ENCODE results near the gene SRI. TPM values are rescaled to one million over a fixed set of nuclear protein-coding genes. Genes with fewer than 3 reads are reported as not detected.

SRI gene
- total RNA-seq, 2 donors from 2014 or later: 609 to 801 TPM

DNA sequence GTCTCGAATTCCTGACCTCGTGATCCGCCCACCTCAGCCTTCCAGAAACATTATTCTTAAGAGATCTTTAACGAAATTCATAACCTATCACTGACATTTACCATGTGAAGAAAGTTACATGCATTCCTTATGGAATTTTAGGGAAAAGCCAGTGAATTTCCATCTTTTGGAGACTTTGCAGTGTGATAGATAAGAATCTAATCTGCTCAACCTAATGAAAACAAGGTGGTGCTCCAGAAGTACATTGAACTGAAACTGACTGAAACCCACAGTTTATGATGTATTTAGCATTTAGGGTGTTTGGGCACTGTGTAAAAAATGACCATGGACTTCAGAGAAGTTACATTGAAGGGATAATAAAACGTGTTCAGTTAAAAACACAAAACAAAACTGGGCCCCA, 43.6 kb downstream of the SRI start:
- Histone ChIP-seq H3K4me3 (no peak overlapping the region), H3K36me3 (no peaks in the 10 kb centered on the region), H3K27ac (no peak overlapping the region), H3K27me3 (no peaks in the 10 kb centered on the region), H3K9me3 (no peaks in the 10 kb centered on the region), H3K4me1 (no peaks in the 10 kb centered on the region), H3K9ac (ENCODE audit: low read depth in 2 of 2, low read length in 2 of 2) (no peak overlapping the region)
- intact Hi-C loops (cut with DNase I): no loop called here
- TF ChIP-seq, protein P1, sequence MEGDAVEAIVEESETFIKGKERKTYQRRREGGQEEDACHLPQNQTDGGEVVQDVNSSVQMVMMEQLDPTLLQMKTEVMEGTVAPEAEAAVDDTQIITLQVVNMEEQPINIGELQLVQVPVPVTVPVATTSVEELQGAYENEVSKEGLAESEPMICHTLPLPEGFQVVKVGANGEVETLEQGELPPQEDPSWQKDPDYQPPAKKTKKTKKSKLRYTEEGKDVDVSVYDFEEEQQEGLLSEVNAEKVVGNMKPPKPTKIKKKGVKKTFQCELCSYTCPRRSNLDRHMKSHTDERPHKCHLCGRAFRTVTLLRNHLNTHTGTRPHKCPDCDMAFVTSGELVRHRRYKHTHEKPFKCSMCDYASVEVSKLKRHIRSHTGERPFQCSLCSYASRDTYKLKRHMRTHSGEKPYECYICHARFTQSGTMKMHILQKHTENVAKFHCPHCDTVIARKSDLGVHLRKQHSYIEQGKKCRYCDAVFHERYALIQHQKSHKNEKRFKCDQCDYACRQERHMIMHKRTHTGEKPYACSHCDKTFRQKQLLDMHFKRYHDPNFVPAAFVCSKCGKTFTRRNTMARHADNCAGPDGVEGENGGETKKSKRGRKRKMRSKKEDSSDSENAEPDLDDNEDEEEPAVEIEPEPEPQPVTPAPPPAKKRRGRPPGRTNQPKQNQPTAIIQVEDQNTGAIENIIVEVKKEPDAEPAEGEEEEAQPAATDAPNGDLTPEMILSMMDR (IDR thresholded peaks at IDR 0.05): no peak
- DNase-seq: no peak

DNA sequence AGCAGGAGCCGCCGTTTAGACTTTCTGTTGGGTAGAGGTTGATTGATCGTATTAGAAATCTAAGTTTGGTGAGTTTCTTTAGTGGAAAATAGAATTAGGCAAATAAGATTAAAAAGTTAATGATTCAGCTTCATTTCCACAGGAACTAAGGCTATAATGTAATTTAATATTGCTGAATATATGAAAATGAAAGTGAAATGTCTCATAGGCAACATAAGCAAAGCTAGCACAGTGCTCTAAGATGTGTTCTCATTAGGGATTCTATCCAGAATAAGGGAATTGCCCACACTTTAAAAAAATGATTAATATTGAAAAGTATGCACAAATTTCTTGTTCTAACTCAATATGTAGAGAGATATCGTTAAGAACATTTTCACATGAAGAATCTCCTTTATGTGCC, 47.0 kb downstream of the SRI start:
- H3K27me3 ChIP-seq: no peaks in the 10 kb centered on the region
- H3K4me1 ChIP-seq: no peaks in the 10 kb centered on the region
- H3K9ac ChIP-seq (ENCODE audit: low read depth in 2 of 2, low read length in 2 of 2): no peak overlapping the region
- H3K9me3 ChIP-seq: no peaks in the 10 kb centered on the region
- no peak overlapping the region for H3K4me3 ChIP-seq
- no peak for DNase-seq
- no peaks in the 10 kb centered on the region for H3K36me3 ChIP-seq
- H3K27ac ChIP-seq: no peak overlapping the region
- TF ChIP-seq, protein P1 (IDR thresholded peaks at IDR 0.05): no peak
- intact Hi-C loops (cut with DNase I): no loop called here

DNA sequence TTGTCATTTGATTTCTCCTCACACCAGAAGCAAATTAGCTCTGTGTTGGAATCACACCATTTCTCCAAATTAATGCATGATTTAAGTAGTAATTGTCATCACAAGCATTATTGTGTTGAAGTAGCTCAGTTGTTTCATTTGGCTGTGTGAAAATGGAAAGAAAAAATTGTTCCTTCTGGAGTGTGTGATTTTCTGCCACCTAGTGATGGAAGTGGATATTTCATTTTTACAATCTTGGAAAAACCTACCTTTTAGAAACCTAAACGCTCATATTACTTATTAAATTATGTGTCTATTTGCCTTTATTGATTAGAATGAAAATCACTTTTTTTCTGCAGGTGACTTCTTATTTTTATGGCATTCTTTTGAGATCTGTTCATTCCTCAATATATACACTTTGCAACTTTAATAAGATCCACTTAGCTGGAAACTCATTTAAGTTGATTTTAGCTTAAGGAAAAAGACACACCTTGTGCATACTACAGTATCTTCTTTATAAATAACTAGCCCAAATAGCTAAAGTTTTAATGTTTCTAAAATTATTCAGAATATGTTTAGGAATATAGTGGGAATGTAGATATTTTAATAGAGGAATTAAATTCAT, 50.0 kb downstream of the SRI start:
- TF ChIP-seq, protein P1 (IDR thresholded peaks at IDR 0.05): no peak
- no peak for DNase-seq
- intact Hi-C loops (cut with DNase I): no loop called here
- H3K27ac ChIP-seq: no peak overlapping the region
- H3K4me3 ChIP-seq: no peak overlapping the region
- no peaks in the 10 kb centered on the region for H3K9me3 ChIP-seq
- no peak overlapping the region for H3K9ac ChIP-seq (ENCODE audit: low read depth in 2 of 2, low read length in 2 of 2)
- no peaks in the 10 kb centered on the region for H3K36me3 ChIP-seq
- no peaks in the 10 kb centered on the region for H3K27me3 ChIP-seq
- no peaks in the 10 kb centered on the region for H3K4me1 ChIP-seq

DNA sequence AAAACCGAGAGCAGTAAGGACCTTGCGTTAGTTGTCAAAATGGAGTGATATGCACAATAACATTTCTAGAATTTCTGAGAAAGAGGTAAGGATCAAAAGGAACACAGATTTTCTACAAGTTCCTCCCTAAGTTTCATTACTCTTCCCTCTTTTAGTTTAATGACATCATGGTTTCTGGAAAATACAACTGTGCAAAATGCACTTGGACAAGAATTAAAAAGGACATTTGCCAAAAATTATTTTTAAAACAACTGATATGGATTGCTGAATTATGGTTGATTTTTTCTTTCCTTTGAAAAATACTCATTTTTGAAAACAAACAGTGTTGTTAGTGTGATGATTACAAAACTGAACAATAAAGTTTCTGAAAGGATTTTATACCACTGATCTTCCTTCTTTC, 52.1 kb downstream of the SRI start:
- TF ChIP-seq, protein P1 (IDR thresholded peaks at IDR 0.05): no peak
- H3K4me3 ChIP-seq: no peak overlapping the region
- no peak for DNase-seq

DNA sequence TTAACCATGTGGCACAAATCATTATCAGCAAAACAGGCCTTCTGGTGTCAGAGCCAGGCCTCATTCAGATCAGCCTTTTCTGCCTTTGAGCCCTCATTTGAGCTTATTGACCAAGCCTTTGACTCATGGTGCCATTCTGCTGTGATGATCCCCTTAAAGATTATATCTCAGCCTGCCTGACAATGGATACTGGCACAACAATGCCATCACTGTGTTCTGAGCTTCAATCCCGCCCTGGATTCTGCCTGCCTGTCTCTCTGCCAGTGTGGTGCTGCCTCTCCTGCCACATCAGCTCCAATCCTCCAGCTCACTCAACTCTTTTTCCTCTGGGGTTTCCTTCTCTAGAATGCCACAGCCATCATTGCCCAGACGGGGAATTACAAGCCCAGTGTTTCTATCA, 52.6 kb downstream of the SRI start:
- no peaks in the 10 kb centered on the region for H3K9me3 ChIP-seq
- H3K36me3 ChIP-seq: no peaks in the 10 kb centered on the region
- no peak overlapping the region for H3K9ac ChIP-seq (ENCODE audit: low read depth in 2 of 2, low read length in 2 of 2)
- no peaks in the 10 kb centered on the region for H3K27me3 ChIP-seq
- intact Hi-C loops (cut with DNase I): no loop called here
- H3K27ac ChIP-seq: no peak overlapping the region
- H3K4me1 ChIP-seq: no peaks in the 10 kb centered on the region
- TF ChIP-seq, protein P1 (IDR thresholded peaks at IDR 0.05): no peak
- H3K4me3 ChIP-seq: no peak overlapping the region
- no peak for DNase-seq

More for the DNA sequence above, 52.1 kb downstream of the SRI start:
- intact Hi-C loops (cut with DNase I): no loop called here
- no peaks in the 10 kb centered on the region for H3K9me3 ChIP-seq
- no peak overlapping the region for H3K9ac ChIP-seq (ENCODE audit: low read depth in 2 of 2, low read length in 2 of 2)
- H3K27me3 ChIP-seq: no peaks in the 10 kb centered on the region
- no peaks in the 10 kb centered on the region for H3K36me3 ChIP-seq
- no peak overlapping the region for H3K27ac ChIP-seq
- no peaks in the 10 kb centered on the region for H3K4me1 ChIP-seq
